AG04449 (cell line): ENCODE measurements around the gene SPTBN4.

Source experiments
- CTCF ChIA-PET: fragments of 350-600 bp; formaldehyde crosslinking; extraction: SDS; loops from one replicate; lab custom pipeline; 2021; ENCODE audit warnings: antibody characterized with exemption; lab: Yijun Ruan, JAX
- POLR2A ChIA-PET: fragments of 400-600, 350-600 bp; formaldehyde crosslinking; extraction: SDS; loops from one replicate; lab custom pipeline; 2020; ENCODE audit warnings: antibody characterized with exemption, inconsistent platforms; lab: Yijun Ruan, JAX
- DNase-seq: peaks from one replicate; pipeline ENCODE4 v3.0.0-alpha.2; 2010; ENCODE audit warnings: low read depth, low spot score
- H3K4me3 ChIP-seq: 2 replicates; pipeline ENCODE4 v1.5.1; 2011; ENCODE audit warnings: low read depth, mild to moderate bottlenecking, control low read depth, low read length
- TF ChIP-seq, protein P1 (sequence below): IDR thresholded peaks from one replicate; pipeline ENCODE4 v1.5.1; 2011; ENCODE audit warnings: mild to moderate bottlenecking, moderate library complexity, low read length, control low read depth, inconsistent platforms; ENCODE audit not compliant: insufficient read depth; ENCODE audit errors: missing control alignments

Gene SPTBN4

GRCh38 chr19:40617961-40618360 is 151.2 kb downstream of the SPTBN4 start:
- no peak for DNase-seq
- POLR2A ChIA-PET: no interaction called here
- TF ChIP-seq, protein P1, sequence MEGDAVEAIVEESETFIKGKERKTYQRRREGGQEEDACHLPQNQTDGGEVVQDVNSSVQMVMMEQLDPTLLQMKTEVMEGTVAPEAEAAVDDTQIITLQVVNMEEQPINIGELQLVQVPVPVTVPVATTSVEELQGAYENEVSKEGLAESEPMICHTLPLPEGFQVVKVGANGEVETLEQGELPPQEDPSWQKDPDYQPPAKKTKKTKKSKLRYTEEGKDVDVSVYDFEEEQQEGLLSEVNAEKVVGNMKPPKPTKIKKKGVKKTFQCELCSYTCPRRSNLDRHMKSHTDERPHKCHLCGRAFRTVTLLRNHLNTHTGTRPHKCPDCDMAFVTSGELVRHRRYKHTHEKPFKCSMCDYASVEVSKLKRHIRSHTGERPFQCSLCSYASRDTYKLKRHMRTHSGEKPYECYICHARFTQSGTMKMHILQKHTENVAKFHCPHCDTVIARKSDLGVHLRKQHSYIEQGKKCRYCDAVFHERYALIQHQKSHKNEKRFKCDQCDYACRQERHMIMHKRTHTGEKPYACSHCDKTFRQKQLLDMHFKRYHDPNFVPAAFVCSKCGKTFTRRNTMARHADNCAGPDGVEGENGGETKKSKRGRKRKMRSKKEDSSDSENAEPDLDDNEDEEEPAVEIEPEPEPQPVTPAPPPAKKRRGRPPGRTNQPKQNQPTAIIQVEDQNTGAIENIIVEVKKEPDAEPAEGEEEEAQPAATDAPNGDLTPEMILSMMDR: no peak
- H3K4me3 ChIP-seq: no peak overlapping the region
- CTCF ChIA-PET: interaction anchor here (9.1 kb wide), 1 partner anchor 16 kb away, joined by 135 read pairs; no protein-coding TSS in a partner anchor

DNA sequence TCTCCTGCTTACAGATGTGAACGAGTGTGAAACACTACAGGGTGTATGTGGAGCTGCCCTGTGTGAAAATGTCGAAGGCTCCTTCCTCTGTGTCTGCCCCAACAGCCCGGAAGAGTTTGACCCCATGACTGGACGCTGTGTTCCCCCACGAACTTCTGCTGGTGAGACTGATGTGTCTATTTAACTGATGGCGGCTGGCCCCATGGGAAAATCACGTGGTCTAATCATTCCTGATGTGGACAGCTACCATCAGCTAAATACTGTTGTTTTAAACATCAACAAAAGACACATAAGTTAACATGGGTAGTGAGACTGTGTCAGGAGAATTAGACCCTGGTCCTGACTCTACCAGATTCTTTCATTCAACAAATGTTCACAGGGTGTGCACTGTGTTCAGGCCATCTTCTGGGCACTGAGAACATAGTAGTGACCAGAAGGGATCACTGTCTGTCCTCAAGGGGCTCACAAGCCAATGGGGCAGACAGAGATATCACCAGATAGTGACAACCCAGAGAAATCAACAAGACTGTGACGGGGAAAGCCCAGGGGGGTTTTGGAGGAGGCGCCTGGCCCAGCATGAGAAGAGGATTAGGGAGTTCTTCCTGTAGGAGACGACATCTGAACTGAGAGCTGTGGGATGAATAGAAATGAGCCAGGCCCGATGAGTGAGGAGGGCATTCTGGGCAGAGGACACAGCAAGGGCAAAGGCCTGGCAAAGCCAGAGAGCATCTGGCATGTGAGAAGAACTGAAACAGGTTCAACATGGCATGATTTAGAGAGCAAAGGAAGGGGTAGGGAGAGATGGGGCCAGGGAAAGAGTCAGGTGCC is 152.7 kb downstream of the SPTBN4 start:
- no peak overlapping the region for H3K4me3 ChIP-seq
- DNase-seq: no peak
- TF ChIP-seq, protein P1: no peak
- POLR2A ChIA-PET: no interaction called here
- CTCF ChIA-PET: interaction anchor here (0.9 to 9.1 kb wide), 5 partner anchors 11 to 90 kb away, joined by 3 to 135 read pairs (median 3); no protein-coding TSS in a partner anchor

DNA sequence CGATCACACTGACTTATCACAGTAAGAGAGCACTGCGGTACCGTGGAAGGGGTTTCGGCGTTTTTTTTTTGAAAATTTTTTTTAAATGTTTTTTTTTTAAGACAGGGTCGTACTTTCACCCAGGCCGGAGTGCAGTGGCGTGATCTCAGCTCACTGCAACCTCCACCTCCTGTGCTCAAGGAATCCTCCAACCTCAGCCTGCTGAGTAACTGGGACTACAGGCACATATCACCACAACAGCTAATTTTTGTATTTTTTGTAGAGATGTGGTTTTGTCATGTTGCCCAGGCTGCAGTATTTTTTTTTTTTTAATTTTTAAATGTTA is 153.3 kb downstream of the SPTBN4 start:
- no peak for DNase-seq
- H3K4me3 ChIP-seq: no peak overlapping the region
- ChIA-PET CTCF (interaction anchor here (1.1 to 9.1 kb wide), 2 partner anchors 14 to 17 kb away, joined by 3 to 135 read pairs; no protein-coding TSS in a partner anchor), POLR2A (no interaction called here)
- TF ChIP-seq, protein P1: no peak

DNA sequence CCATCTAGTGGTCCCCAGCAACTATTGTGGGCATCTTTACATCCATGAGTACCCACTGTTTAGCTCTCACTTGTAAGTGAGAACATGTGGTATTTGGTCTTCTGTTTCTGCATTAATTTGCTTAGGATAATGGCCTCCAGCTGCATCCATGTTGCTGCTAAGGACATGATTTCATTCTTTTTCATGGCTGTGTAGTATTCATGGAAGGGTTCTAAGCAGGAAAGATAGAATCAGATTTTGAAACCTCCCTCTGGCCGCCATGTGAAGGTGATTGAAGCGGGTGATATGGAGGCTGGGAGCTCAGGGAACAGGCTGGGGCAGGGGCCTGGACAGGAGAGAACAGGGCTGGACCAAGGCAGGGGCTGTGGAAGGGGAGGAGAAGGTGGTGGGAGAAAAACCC is 154.5 kb downstream of the SPTBN4 start:
- no peak for DNase-seq
- POLR2A ChIA-PET: no interaction called here
- TF ChIP-seq, protein P1: no peak
- CTCF ChIA-PET: interaction anchor here (9.1 kb wide), 1 partner anchor 13 kb away, joined by 135 read pairs; no protein-coding TSS in a partner anchor
- no peak overlapping the region for H3K4me3 ChIP-seq

GRCh38 chr19:40621966-40622772 is 155.4 kb downstream of the SPTBN4 start:
- no peak overlapping the region for H3K4me3 ChIP-seq
- no peak for DNase-seq
- CTCF ChIA-PET: interaction anchor here (1.3 to 9.1 kb wide), 2 partner anchors 12 to 19 kb away, joined by 5 to 135 read pairs; no protein-coding TSS in a partner anchor
- POLR2A ChIA-PET: no interaction called here
- TF ChIP-seq, protein P1: no peak

DNA sequence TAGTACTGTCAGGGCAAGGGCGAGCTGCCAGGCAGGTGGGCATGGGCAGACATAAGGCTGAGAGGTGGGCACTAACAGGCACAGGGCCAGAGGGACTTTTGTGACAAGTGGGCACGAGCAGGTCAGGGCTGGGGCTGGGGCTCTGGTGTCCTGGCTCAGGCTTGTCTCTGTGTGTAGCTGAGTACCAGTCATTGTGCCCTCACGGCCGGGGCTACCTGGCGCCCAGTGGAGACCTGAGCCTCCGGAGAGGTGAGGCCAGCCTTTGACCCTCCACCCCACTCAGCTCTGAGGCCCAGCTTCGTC is 155.9 kb downstream of the SPTBN4 start:
- POLR2A ChIA-PET: no interaction called here
- no peak for DNase-seq
- CTCF ChIA-PET: interaction anchor here (1.0 to 9.1 kb wide), 4 partner anchors 12 to 318 kb away, joined by 3 to 135 read pairs (median 4); no protein-coding TSS in a partner anchor

More for the DNA sequence above, 155.9 kb downstream of the SPTBN4 start:
- no peak overlapping the region for H3K4me3 ChIP-seq
- TF ChIP-seq, protein P1: no peak
